HG03558 (cell line): ENCODE results near the gene CT47B1.
"Not testable (repeated sequence)": the region's sequence is repeated elsewhere in the genome, so short reads cannot be mapped to it uniquely, and the experiment has no call there.

ENCODE experiments used
- ATAC-seq: cut with Tn5 transposase; IDR thresholded peaks from one replicate; pipeline ENCODE4 v1.9.1; 2021; ENCODE audit warnings: moderate number of reproducible peaks; ENCODE audit not compliant: unreplicated experiment; ENCODE audit errors: extremely low read depth

Gene CT47B1

GRCh38 chrX:120875766-120876165 lies at the start of gene CT47B1:
CT47B1 (minus strand) TSS chrX:120875866; CDS start chrX:120875670, 196 bp downstream.
- not testable (repeated sequence) for ATAC-seq

- ATAC-seq: no peak
Observed at GRCh38 chrX:120874678-120875557, 748 bp downstream of the CT47B1 start.

GRCh38 chrX:120857240-120857639 lies 18.4 kb downstream of the CT47B1 start:
- no peak for ATAC-seq

GRCh38 chrX:120840827-120841226 lies 34.8 kb downstream of the CT47B1 start:
- no peak for ATAC-seq

GRCh38 chrX:120839491-120839890 lies 36.2 kb downstream of the CT47B1 start:
- no peak for ATAC-seq

- not testable (repeated sequence) for ATAC-seq
Observed at GRCh38 chrX:120827213-120827612, 48.5 kb downstream of the CT47B1 start.

GRCh38 chrX:120825146-120825545 lies 50.5 kb downstream of the CT47B1 start:
- no peak for ATAC-seq

GRCh38 chrX:120824021-120824420 lies 51.6 kb downstream of the CT47B1 start:
- ATAC-seq: no peak

GRCh38 chrX:120823556-120823955 lies 52.1 kb downstream of the CT47B1 start:
- no peak for ATAC-seq
